ENCODE measurements around the gene NOP14.

DNA sequence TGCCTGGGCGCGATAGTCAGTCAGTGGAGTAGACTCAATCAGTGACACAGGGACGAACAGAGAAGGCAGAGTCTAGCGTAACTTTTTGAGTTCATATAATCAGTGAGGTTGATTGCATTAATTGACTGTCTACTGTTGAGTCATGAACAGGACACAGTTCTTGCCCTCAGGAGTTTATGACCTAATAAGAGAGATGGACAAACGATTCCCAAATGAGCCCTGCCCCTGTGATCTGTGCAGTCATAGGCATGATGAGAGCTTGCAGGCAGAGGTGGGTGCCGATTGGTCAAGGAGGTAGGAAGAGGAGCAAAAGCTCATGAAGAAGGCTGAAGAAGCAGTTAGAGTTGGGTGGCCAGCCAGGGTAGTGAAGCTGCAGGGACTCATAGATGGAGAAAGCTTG, 62.5 kb downstream of the NOP14 start:
- TF ChIP-seq POLR2A (IDR thresholded peaks at IDR 0.05), result no peak
- TF ChIP-seq, protein P1, sequence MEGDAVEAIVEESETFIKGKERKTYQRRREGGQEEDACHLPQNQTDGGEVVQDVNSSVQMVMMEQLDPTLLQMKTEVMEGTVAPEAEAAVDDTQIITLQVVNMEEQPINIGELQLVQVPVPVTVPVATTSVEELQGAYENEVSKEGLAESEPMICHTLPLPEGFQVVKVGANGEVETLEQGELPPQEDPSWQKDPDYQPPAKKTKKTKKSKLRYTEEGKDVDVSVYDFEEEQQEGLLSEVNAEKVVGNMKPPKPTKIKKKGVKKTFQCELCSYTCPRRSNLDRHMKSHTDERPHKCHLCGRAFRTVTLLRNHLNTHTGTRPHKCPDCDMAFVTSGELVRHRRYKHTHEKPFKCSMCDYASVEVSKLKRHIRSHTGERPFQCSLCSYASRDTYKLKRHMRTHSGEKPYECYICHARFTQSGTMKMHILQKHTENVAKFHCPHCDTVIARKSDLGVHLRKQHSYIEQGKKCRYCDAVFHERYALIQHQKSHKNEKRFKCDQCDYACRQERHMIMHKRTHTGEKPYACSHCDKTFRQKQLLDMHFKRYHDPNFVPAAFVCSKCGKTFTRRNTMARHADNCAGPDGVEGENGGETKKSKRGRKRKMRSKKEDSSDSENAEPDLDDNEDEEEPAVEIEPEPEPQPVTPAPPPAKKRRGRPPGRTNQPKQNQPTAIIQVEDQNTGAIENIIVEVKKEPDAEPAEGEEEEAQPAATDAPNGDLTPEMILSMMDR (IDR thresholded peaks at IDR 0.05), result no peak
